Ovary (tissue), 9 donors: Measurements from ENCODE around the gene CYYR1. TPM values are rescaled to one million over a fixed set of nuclear protein-coding genes. Genes with fewer than 3 reads are reported as not detected.

Experiments
- DNase-seq, 5 donors: peaks; one replicate each; pipeline ENCODE4 v3.0.0-alpha.2; 2019 to 2020
- H3K27ac ChIP-seq, 2 donors: fragments of 200-600 bp; one replicate each; pipeline versions ENCODE4 v1.5.1 to v1.8.0; 2019 to 2022
- H3K27me3 ChIP-seq: fragments of 200-600 bp; one replicate; pipeline ENCODE4 v1.8.0; 2022
- H3K36me3 ChIP-seq: fragments of 200-600 bp; sonication (generic); one replicate; pipeline ENCODE4 v1.5.1; 2019
- H3K4me1 ChIP-seq: one replicate; pipeline ENCODE4 v1.8.1; 2013; ENCODE audit warnings: mild to moderate bottlenecking, moderate library complexity; ENCODE audit not compliant: insufficient read depth
- H3K4me3 ChIP-seq: fragments of 200-600 bp; sonication (generic); one replicate; pipeline ENCODE4 v1.5.1; 2017
- H3K9me3 ChIP-seq, 2 donors: fragments of 200-600 bp in 1 of 2; sonication (generic) in 1 of 2; one replicate each; pipeline versions ENCODE4 v1.5.1 to v1.8.1; 2013 to 2019; ENCODE audit warnings: mild to moderate bottlenecking in 1 of 2, moderate library complexity in 1 of 2
- EP300 ChIP-seq: sonication (generic); formaldehyde crosslinking; IDR thresholded peaks from one replicate; pipeline ENCODE4 v1.6.1; 2017; ENCODE audit warnings: antibody characterized with exemption
- POLR2A ChIP-seq: fragments of 450-650 bp; IDR thresholded peaks from one replicate; pipeline ENCODE4 v1.6.1; 2017; ENCODE audit warnings: antibody characterized with exemption, mild to moderate bottlenecking, moderate library complexity
- WGBS, 3 donors: extraction: QIAGEN DNeasy Blood & Tissue Kit in 1 of 3; methylation state at CpG; one replicate each; pipeline versions ENCODE4 v1.1.5 to v1.1.7; 2013 to 2017; 5-methylcytosine and 5-hydroxymethylcytosine counted together
- intact Hi-C, 4 donors: fragments of 100-400 bp; cut with DNase I; formaldehyde crosslinking; loops; one replicate each; pipeline versions ENCODE4 v1.11.0 to v1.15.1; 2022 to 2023
- polyA plus RNA-seq, 2 donors: library from polyadenylated mRNA; stranded (reverse); fragments of 200-250 nt in 1 of 2; fragments of 350-450 nt in 1 of 2; fragmentation: Illumina TruSeq in 1 of 2; extraction: RNeasy Lipid Tissue Mini Kit (QIAGEN cat#74804) in 1 of 2; gene quantifications; one replicate each; pipeline ENCODE4 v1.2.3, GENCODE V29; 2013 to 2014
- total RNA-seq, 7 donors: library from RNA; depleted of rRNA in 2 of 7; stranded (reverse); fragments of >200 nt in 2 of 7; fragmentation: NEBNext Ultra II Directional in 3 of 7; extraction: Animal tissue kit (Norgen Biotek cat#: 25700) in 3 of 7; gene quantifications; one replicate each; pipeline versions ENCODE4 v1.1.0 to v1.2.4, GENCODE V29; 2016 to 2023
- TF ChIP-seq, protein P1 (sequence below), 3 donors: fragments of 450-650 bp in 2 of 3; fragments of 200-600 bp in 1 of 3; IDR thresholded peaks; one replicate each; pipeline versions ENCODE4 v1.5.1 to v1.8.0; 2016 to 2022; ENCODE audit warnings: antibody characterized with exemption in 3 of 3, mild to moderate bottlenecking in 1 of 3
- donor health status: DM: no; HTN: no; CAD: no; lungs with moderate emphysema.
- donor health status: DM: no; HTN: no; CAD: no.
- donor health status: Bipolar disorder and iron deficiency.
- donor health status: DM: yes; HTN: yes; CAD: no.
- donor health status: DM: no; HTN: no; CAD: no.
- donor health status: DM: yes; HTN: yes; CAD: no.

CYYR1 gene
- total and polyA plus RNA-seq, 9 donors: 2.4 to 23.4 (median 8.3) TPM

DNA sequence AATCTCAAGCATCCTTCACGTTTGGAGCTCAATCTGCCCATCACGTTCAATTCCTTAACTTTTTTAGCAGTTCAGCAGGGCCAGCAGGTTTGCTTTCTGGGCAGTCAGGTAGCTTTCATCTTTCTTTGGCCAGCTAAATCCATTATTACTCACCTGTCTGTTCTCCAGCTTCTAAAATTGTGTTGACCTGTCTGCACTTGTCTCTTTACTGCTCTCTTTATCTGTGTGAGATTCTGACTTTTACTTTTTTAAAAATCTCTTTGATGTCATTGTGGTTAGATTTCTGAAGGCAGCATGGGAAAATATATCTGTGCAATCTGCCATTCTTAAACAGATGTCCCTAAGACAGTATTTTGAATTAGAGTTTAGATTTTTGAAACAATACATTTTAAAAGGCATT, 24.9 kb upstream of the CYYR1 start:
- Histone ChIP-seq H3K27me3 (no peaks in the 10 kb centered on the region), H3K9me3 (no peaks in the 10 kb centered on the region), H3K4me3 (no peak overlapping the region), H3K27ac (no peak overlapping the region), H3K36me3 (no peaks in the 10 kb centered on the region), H3K4me1 (no peaks in the 10 kb centered on the region)
- intact Hi-C loops: no loop called here
- TF ChIP-seq, protein P1, sequence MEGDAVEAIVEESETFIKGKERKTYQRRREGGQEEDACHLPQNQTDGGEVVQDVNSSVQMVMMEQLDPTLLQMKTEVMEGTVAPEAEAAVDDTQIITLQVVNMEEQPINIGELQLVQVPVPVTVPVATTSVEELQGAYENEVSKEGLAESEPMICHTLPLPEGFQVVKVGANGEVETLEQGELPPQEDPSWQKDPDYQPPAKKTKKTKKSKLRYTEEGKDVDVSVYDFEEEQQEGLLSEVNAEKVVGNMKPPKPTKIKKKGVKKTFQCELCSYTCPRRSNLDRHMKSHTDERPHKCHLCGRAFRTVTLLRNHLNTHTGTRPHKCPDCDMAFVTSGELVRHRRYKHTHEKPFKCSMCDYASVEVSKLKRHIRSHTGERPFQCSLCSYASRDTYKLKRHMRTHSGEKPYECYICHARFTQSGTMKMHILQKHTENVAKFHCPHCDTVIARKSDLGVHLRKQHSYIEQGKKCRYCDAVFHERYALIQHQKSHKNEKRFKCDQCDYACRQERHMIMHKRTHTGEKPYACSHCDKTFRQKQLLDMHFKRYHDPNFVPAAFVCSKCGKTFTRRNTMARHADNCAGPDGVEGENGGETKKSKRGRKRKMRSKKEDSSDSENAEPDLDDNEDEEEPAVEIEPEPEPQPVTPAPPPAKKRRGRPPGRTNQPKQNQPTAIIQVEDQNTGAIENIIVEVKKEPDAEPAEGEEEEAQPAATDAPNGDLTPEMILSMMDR (IDR thresholded peaks at IDR 0.05): no peak
- TF ChIP-seq POLR2A (no peak), EP300 (no peak)
- 56 to 77% (median 61%) methylated on average over 2 of the region's 2 CpGs for WGBS, 3 donors
- DNase-seq: no peak

DNA sequence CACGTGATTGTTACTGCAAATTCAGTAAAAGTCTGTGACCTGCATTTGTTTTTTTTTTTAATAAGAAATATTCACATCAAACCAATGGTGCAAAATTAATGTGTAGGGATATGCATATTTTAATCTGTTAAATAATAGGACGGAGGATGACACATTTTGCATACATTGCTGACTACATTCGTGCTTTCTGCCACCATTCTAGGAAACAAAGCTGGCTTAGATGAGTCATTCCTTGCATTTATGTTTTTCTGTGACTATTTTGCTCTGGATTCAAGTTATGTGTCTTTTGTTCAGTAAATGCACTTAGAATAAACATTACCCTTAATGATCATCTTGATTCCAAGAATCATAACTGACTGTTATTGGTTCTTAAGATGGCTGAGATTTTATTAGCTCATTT, 23.9 kb upstream of the CYYR1 start:
- no peak for DNase-seq
- Histone ChIP-seq H3K9me3 (no peaks in the 10 kb centered on the region), H3K36me3 (no peaks in the 10 kb centered on the region), H3K4me3 (no peak overlapping the region), H3K27me3 (no peaks in the 10 kb centered on the region), H3K27ac (no peak overlapping the region), H3K4me1 (no peaks in the 10 kb centered on the region)
- intact Hi-C loops: no loop called here
- no peak for TF ChIP-seq EP300
- WGBS, 3 donors: 83 to 89% (median 85%) methylated on average over 3 of the region's 3 CpGs

DNA sequence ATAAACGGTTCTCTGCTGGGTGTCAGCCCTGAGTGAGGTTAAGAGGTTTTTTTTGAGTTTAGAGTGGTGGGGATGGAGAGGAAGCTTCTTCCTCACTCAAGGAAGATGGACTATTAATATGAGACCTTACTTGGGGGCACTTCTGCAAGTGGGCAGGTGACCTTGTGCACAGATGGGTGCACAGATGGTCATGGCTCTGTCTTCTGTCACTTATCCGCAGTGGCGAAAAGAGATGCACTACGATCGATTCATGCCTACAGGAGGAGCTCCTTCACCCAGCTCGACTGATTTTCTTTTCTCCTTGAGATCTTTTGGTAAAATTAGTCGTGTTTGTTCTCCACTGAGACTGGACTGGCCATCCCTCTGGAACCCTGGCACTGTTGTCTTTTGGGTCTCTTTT, 22.9 kb upstream of the CYYR1 start:
- Histone ChIP-seq H3K27ac (no peak overlapping the region), H3K27me3 (no peaks in the 10 kb centered on the region), H3K4me3 (no peak overlapping the region), H3K4me1 (no peaks in the 10 kb centered on the region), H3K9me3 (no peaks in the 10 kb centered on the region), H3K36me3 (no peaks in the 10 kb centered on the region)
- WGBS, 3 donors: 84 to 92% (median 89%) methylated on average over 7 of the region's 7 CpGs
- intact Hi-C loops: no loop called here
- no peak for DNase-seq
- TF ChIP-seq, protein P1 (IDR thresholded peaks at IDR 0.05): no peak
- TF ChIP-seq EP300 (no peak), POLR2A (no peak)

DNA sequence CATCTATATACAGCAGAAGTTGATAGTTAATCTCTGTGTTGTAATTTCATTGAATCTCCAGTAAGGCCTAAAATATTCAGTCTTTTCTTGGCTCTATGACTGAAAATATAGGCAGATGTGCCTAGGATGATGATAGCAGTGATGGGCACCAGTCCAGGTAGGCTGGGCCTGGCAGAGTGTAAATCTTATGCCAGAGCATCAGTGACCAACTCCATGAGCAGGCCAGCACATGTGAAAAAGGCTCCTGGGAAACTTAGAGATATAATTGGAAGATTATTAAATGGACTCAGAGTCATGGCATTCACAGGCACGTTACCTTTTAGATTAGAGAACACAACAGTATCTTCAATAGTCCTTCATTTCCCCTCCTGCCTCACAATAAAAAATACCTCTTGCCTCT, 20.7 kb upstream of the CYYR1 start:
- Histone ChIP-seq H3K4me1 (no peaks in the 10 kb centered on the region), H3K36me3 (no peaks in the 10 kb centered on the region), H3K9me3 (no peaks in the 10 kb centered on the region), H3K27me3 (no peaks in the 10 kb centered on the region), H3K27ac (no peak overlapping the region), H3K4me3 (no peak overlapping the region)
- TF ChIP-seq, protein P1 (IDR thresholded peaks at IDR 0.05): no peak
- no peak for DNase-seq
- WGBS, 3 donors: 75 to 81% (median 79%) methylated on average over 1 of the region's 1 CpG
- intact Hi-C loops: no loop called here

DNA sequence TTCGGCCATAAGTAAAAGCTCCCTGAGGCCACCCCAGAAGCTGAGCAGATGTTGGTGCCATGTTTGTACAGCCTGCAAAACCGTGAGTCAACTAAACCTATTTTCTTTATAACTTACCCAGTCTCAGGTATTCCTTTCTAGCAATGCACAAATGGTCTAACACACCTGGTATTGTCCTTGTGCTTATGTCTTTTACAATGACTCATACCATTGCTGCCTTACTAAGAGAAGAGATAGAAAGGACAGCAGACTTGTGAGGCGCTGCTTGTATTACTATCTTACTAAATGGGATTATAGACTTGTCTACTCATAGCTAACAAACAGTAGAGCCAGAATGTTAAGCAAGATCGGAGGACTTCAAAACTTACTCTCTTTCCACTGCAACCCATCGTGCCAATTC, 18.5 kb upstream of the CYYR1 start:
- 88 to 93% (median 88%) methylated on average over 5 of the region's 5 CpGs for WGBS, 3 donors
- Histone ChIP-seq H3K9me3 (no peaks in the 10 kb centered on the region), H3K4me1 (no peaks in the 10 kb centered on the region), H3K27me3 (no peaks in the 10 kb centered on the region), H3K36me3 (no peaks in the 10 kb centered on the region), H3K4me3 (no peak overlapping the region), H3K27ac (no peak overlapping the region)
- intact Hi-C loops: no loop called here
- DNase-seq: no peak
- TF ChIP-seq, protein P1 (IDR thresholded peaks at IDR 0.05): no peak
- TF ChIP-seq POLR2A (no peak), EP300 (no peak)
